Measurements from ENCODE around the gene PIGU. TPM values are rescaled to one million over a fixed set of nuclear protein-coding genes. Genes with fewer than 3 reads are reported as not detected.

PIGU gene
- total and polyA plus RNA-seq, 2 of the 13 experiments (the other 11 are each of a cell fraction or from before 2014, with no cell fraction given), result 45.5 to 231 TPM

GRCh38 chr20:34647737-34648136 is 29.2 kb downstream of the PIGU start (continued):
- no peak for TF ChIP-seq ZNF280D (CRISPR knock-in tag; IDR thresholded peaks at IDR 0.05)
- no peak for TF ChIP-seq ZNF672 (CRISPR knock-in tag; IDR thresholded peaks at IDR 0.05)
- TF ChIP-seq PREB (CRISPR knock-in tag; IDR thresholded peaks at IDR 0.05), result no peak
- no peak for TF ChIP-seq ZNF552 (CRISPR knock-in tag; IDR thresholded peaks at IDR 0.05; ENCODE audit: borderline replicate concordance)
- TF ChIP-seq ZNF317 (CRISPR knock-in tag; IDR thresholded peaks at IDR 0.05), result no peak
- TF ChIP-seq KLF11 (CRISPR knock-in tag; IDR thresholded peaks at IDR 0.05), result no peak
- no peak for TF ChIP-seq FOXO1 (CRISPR knock-in tag; IDR thresholded peaks at IDR 0.05)
- no peak for TF ChIP-seq ELF3 (CRISPR knock-in tag; IDR thresholded peaks at IDR 0.05)
- no peak for TF ChIP-seq NFE2 (CRISPR knock-in tag; IDR thresholded peaks at IDR 0.05)
- no peak for TF ChIP-seq USF2 (IDR thresholded peaks at IDR 0.05; ENCODE audit: low read depth, low read length)
- TF ChIP-seq USF2 (CRISPR knock-in tag; IDR thresholded peaks at IDR 0.05; ENCODE audit: borderline replicate concordance), result no peak
- TF ChIP-seq RCOR2 (CRISPR knock-in tag; IDR thresholded peaks at IDR 0.05), result peak; percentile 61; the same call in 1 of the 2 replicates
- TF ChIP-seq FOXA3 (CRISPR knock-in tag; IDR thresholded peaks at IDR 0.05), result peak; percentile 49
- TF ChIP-seq ZNF10 (CRISPR knock-in tag; IDR thresholded peaks at IDR 0.05; ENCODE audit: borderline replicate concordance, low read depth), result no peak
- no peak for TF ChIP-seq ZBTB39 (CRISPR knock-in tag; IDR thresholded peaks at IDR 0.05)
- TF ChIP-seq ZNF430 (CRISPR knock-in tag; IDR thresholded peaks at IDR 0.05), result no peak
- no peak for TF ChIP-seq MED8 (CRISPR knock-in tag; IDR thresholded peaks at IDR 0.05; ENCODE audit: insufficient replicate concordance)
- TF ChIP-seq PHF5A (CRISPR knock-in tag; IDR thresholded peaks at IDR 0.05; ENCODE audit: low read depth, unreplicated experiment), result peak; percentile 64
- no peak for TF ChIP-seq SP140L (CRISPR knock-in tag; IDR thresholded peaks at IDR 0.05; ENCODE audit: borderline replicate concordance)
- peak; percentile 42; the same call in 1 of the 2 replicates for TF ChIP-seq SALL1 (CRISPR knock-in tag; IDR thresholded peaks at IDR 0.05)
- TF ChIP-seq ARID3A (IDR thresholded peaks at IDR 0.05; ENCODE audit: low read depth, low read length), result peak; percentile 90
- TF ChIP-seq ZNF205 (CRISPR knock-in tag; IDR thresholded peaks at IDR 0.05), result peak; percentile 95; the same call in 1 of the 2 replicates
